Right renal pelvis (tissue), 4 donors: ENCODE data around the gene SLX9. TPM values are rescaled to one million over a fixed set of nuclear protein-coding genes. Genes with fewer than 3 reads are reported as not detected.

ENCODE experiments used
- DNase-seq, 4 donors: peaks; one replicate each; pipeline ENCODE4 v3.0.0-alpha.2; 2013; ENCODE audit warnings: low read depth in 4 of 4, low spot score in 3 of 4, missing footprints in 1 of 4
- polyA plus RNA-seq, 4 donors: library from polyadenylated mRNA; unstranded; fragments of 120-200 nt; gene quantifications; one replicate each; pipeline ENCODE4 v1.2.1, GENCODE V29; 2013; ENCODE audit not compliant: insufficient read length in 4 of 4

The SLX9 gene
- polyA plus RNA-seq, 4 donors: 13.4 to 27.2 (median 15.0) TPM

- no peak for DNase-seq
Observed at GRCh38 chr21:44943686-44944550, 4.1 kb downstream of the SLX9 start.

- DNase-seq: no peak
Observed at GRCh38 chr21:44944596-44944995, 4.8 kb downstream of the SLX9 start.

- no peak for DNase-seq
Observed at GRCh38 chr21:44946254-44947041, 6.6 kb downstream of the SLX9 start.

- no peak for DNase-seq
Observed at GRCh38 chr21:44947111-44947929, 7.5 kb downstream of the SLX9 start.

- no peak for DNase-seq
Observed at GRCh38 chr21:44947930-44948331, 8.1 kb downstream of the SLX9 start.

GRCh38 chr21:44948426-44949120 is 8.7 kb downstream of the SLX9 start:
- DNase-seq: no peak

GRCh38 chr21:44949161-44949778 is 9.4 kb downstream of the SLX9 start:
- DNase-seq: no peak

GRCh38 chr21:44949779-44950198 is 10.0 kb downstream of the SLX9 start:
- DNase-seq: peak in 2 of 4 donors; percentile 59 to 66

GRCh38 chr21:44950351-44950750 is 10.5 kb downstream of the SLX9 start:
- no peak for DNase-seq

- no peak for DNase-seq
Observed at GRCh38 chr21:44951186-44951915, 11.5 kb downstream of the SLX9 start.

DNA sequence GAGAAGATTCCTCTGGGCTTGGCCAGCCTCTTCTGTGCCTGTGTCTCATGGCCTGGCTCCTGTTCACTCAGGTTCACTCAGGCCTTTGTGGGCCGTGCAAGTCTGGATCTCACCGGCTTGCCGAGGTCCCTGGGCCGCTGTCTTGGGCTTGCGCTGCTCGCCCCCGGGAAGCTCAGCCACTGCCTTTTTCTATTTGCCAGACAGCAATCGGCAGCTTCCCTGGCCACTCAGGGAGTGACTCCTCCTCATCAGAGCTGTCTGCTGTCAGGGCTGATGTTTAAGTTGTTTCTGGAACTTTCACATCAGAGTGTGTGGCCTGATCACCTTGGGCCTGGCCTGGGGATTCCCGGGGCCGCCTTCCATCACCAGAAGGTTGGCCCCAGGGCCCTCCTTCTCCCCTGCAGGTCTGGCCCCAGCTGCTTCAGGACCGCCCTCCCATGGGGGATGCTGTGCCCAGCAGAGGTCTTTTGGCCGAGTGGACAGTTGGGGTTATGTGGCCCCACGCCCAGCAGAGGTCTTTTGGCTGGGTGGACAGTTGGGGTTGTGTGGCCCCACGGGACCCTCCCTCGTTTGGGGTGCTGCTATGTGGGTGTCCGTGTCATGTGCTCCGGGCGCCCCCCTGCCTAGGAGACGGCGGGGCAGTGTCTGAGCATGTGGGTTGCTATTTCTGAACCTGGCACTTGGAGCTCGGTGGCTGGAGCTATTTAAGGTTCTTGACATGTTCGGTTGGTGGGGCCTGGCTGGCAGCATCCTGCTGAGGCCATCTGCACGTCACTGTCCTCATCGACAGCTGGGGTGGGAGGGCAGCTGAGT is 12.5 kb downstream of the SLX9 start:
- DNase-seq: no peak

DNA sequence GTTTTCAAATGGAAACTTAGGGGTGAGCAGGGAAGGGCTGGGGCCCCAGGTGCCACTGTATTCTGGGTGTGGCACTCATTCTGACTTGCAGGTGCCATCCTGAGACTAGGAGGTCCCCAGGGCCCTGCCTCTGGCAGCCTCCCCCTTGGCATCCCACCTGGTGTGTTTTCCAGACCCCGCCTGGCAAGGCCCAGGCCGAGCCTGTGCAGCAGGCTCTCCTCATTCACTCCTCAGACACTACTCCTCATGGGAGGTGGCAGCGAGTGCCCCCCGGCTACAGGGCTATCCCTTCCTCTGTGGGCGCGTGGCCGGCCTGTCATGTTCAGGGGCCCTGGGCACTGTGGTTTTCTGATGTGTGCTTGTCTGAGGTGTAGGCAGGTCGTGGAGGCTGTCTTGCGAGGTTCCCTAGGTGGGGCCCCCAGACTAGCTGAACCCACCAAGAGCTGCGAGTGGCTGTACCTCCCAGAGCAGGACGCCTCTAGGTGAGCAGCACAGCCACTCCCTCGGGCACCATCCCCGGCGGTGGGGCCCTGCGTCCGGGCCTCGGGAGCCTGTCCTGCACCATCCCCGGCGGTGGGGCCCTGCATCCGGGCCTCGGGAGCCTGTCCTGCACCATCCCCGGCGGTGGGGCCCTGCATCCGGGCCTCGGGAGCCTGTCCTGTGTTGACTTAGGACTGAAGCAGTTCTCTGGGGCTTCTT is 13.2 kb downstream of the SLX9 start:
- DNase-seq: no peak

DNA sequence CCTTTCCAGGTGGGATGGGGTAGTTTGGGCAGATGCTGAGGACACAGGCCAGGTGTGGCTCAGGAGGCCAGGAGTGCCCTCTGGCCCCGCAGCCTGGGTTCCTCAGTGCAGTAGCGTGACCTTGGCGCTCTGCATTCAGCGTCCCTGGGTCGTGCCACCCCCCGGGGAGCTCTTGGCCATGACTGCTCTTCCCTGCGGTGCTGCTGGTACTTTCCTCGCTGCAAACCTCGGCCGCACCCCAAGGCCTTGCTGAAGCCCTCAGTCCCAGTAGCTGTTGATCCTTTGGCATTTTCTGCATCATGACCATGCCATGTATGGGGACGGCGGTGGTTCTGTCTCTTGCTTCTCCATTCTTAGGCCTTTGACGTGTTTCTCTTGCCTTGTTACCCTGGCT is 13.8 kb downstream of the SLX9 start:
- DNase-seq: no peak

- no peak for DNase-seq
Observed at GRCh38 chr21:44954281-44954771, 14.5 kb downstream of the SLX9 start.

DNA sequence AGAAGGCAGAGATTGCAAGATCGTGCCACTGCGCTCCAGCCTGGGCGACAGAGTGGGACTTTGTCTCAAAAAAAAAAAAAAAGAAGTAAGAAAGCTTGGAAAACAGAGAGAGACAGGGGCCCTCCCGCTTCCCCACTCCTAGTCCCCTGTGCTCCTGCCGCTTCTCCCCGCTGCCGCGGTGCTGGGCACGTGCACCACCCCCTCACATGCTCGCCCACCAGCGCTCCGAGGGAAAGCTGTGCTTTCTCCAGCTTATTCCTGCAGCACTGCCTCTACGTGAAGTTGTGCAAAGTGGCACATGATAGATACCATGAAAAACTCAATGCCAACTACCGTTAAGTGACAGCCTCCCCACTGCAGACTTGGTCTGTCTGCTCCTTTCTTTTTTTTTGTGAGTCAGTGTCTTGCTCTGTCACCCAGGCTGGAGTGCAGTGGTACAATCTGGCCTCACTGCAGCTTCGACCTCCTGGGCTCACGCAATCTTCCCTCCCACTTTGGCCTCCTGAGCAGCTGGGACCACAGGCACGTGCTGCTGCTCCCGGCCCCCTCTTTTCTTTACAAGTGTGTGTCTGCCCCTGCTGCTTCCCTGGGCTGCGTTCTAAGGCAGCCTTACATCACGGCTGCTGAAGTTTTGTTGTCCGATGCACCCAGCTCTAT is 15.4 kb downstream of the SLX9 start:
- DNase-seq: no peak

DNA sequence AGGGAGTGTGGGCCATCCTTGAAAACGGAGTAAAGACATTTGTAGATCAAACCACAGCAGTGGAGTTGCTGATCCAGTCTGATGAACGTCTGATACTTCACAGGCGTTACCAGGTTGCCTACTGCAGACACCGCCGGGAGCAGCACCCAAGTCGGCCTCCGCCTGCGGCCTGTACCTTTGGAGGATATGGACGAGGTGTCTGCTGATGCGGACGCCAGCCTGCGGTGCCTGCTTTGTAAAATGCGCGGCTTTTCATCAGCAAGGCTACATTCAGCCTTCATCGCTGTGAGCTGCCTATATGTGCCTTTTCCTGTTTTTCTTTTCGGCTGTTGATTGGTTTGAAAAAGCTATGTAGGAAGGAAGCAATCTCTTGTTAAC is 16.0 kb downstream of the SLX9 start:
- DNase-seq: no peak
